ENCODE results near the gene NUBP2. TPM values are rescaled to one million over a fixed set of nuclear protein-coding genes. Genes with fewer than 3 reads are reported as not detected.

The NUBP2 gene
- total and polyA plus RNA-seq, 10 of the 15 experiments (the other 5 are each of a cell fraction or from before 2014, with no cell fraction given): 1.9 to 129 (median 51.7) TPM

GRCh38 chr16:1761751-1762150 is 21.0 kb upstream of the NUBP2 start:
- 98% methylated on average over 15 of the region's 15 CpGs for WGBS (ENCODE audit: insufficient coverage, insufficient replicate concordance, low lambda C conversion rate, missing lambda C conversion rate)

More at GRCh38 chr16:1761751-1762150, 21.0 kb upstream of the NUBP2 start:
- Histone ChIP-seq H3K9me3 (replicated peaks; ENCODE audit: control insufficient read depth, insufficient read depth, low read length) (no peaks in the 10 kb centered on the region), H3K27ac (ENCODE audit: control insufficient read depth, insufficient read depth) (no peak overlapping the region), H4K20me1 (ENCODE audit: control insufficient read depth, insufficient read depth) (no peaks in the 10 kb centered on the region), H3K4me3 (no peak overlapping the region), H3K27me3 (replicated peaks in 1 of 2; ENCODE audit: control insufficient read depth in 2 of 2, insufficient read depth in 2 of 2, low read length in 1 of 2) (no peaks in the 10 kb centered on the region), H3K36me3 (ENCODE audit: control insufficient read depth in 2 of 2, insufficient read depth in 2 of 2, low read length in 1 of 2) (peaks cover 0 to 17% of the 10 kb centered on the region in 2 experiments; a peak in 3 of 4 replicates), H3K4me1 (ENCODE audit: control insufficient read depth, insufficient read depth, low read length) (no peaks in the 10 kb centered on the region), H3K79me2 (ENCODE audit: control insufficient read depth, insufficient read depth, low read length) (no peaks in the 10 kb centered on the region), H3K4me2 (ENCODE audit: control insufficient read depth, insufficient read depth) (no peak overlapping the region), H3K9ac (ENCODE audit: control insufficient read depth, insufficient read depth, low read length) (no peak overlapping the region), H2AFZ (ENCODE audit: control insufficient read depth, low read depth, low read length) (no peak overlapping the region)
- no peak for DNase-seq (ENCODE audit: low read depth, low spot score)
- BruUV-seq (replicated peaks): no TSS peak
- intact Hi-C loops (cut with micrococcal nuclease; ENCODE audit: unreplicated experiment) (no loop called here), in situ Hi-C loops (cut with MboI) (no loop called here)
- no peak for TF ChIP-seq ZBTB40 (IDR thresholded peaks at IDR 0.05; ENCODE audit: borderline replicate concordance)
- TF ChIP-seq CREM (IDR thresholded peaks at IDR 0.05; ENCODE audit: low read depth): no peak
- no peak for TF ChIP-seq ETV6 (conservative IDR thresholded peaks at IDR 0.05 in 1 of 2, IDR thresholded peaks at IDR 0.05 in 1 of 2; ENCODE audit: borderline replicate concordance in 1 of 2, low read depth in 1 of 2)
- TF ChIP-seq RUNX3 (IDR thresholded peaks at IDR 0.05; ENCODE audit: low read length): no peak
- TF ChIP-seq TCF12 (IDR thresholded peaks at IDR 0.05; ENCODE audit: low read depth, low read length): no peak
- ChIA-PET SMC1A (ENCODE audit: uncharacterized antibody, unreplicated experiment) (no interaction called here), RAD21 (ENCODE audit: unreplicated experiment) (no interaction called here), CTCF (no interaction called here), POLR2A (no interaction called here)
- no peak for ATAC-seq
- no peak for FAIRE-seq
